Measurements from ENCODE around the gene OR6B3. TPM values are rescaled to one million over a fixed set of nuclear protein-coding genes. Genes with fewer than 3 reads are reported as not detected.

Gene OR6B3
- total RNA-seq, 3 donors from 2014 or later, result not detected

DNA sequence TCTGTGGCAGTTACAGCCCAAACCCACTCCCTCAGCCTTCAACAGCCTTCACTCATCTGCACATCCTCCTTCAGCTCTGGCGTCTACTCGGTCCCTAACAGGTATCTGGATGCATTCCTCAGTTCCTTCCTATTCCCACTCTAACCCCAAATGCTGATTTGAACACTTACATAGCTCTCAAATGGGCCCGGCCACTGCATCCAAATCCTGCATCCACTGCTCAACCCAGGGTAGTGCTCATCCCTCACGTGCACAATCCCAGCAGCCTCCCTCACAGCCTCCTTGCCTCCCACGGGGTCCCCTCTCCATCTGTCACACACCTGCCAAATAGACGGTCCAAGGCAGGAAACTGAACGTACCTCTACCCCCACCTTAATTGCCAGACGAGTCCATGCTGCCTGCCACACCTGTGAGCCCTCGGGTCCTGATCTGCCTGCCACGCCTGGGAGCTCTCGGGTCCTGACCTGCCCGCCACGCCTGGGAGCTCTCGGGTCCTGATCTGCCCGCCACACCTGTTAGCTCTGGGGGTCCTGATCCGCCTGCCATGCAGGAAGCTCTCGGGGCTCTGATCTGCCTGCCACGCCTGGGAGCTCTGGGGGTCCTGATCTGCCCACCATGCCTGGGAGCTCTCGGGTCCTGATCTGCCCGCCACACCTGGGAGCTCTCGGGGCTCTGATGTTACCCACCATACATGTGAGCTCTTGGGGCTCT, 9.9 kb downstream of the OR6B3 start:
- Histone ChIP-seq H3K36me3 (ENCODE audit: low read depth) (no peaks in the 10 kb centered on the region), H3K4me3 (no peak overlapping the region), H3K9me3 (no peaks in the 10 kb centered on the region), H3K4me1 (ENCODE audit: low read depth) (no peaks in the 10 kb centered on the region)
- no peak for ATAC-seq
- intact Hi-C loops (cut with DNase I, micrococcal nuclease), result no loop called here
- TF ChIP-seq, protein P1, sequence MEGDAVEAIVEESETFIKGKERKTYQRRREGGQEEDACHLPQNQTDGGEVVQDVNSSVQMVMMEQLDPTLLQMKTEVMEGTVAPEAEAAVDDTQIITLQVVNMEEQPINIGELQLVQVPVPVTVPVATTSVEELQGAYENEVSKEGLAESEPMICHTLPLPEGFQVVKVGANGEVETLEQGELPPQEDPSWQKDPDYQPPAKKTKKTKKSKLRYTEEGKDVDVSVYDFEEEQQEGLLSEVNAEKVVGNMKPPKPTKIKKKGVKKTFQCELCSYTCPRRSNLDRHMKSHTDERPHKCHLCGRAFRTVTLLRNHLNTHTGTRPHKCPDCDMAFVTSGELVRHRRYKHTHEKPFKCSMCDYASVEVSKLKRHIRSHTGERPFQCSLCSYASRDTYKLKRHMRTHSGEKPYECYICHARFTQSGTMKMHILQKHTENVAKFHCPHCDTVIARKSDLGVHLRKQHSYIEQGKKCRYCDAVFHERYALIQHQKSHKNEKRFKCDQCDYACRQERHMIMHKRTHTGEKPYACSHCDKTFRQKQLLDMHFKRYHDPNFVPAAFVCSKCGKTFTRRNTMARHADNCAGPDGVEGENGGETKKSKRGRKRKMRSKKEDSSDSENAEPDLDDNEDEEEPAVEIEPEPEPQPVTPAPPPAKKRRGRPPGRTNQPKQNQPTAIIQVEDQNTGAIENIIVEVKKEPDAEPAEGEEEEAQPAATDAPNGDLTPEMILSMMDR (IDR thresholded peaks at IDR 0.05), result no peak
- no peak for DNase-seq

DNA sequence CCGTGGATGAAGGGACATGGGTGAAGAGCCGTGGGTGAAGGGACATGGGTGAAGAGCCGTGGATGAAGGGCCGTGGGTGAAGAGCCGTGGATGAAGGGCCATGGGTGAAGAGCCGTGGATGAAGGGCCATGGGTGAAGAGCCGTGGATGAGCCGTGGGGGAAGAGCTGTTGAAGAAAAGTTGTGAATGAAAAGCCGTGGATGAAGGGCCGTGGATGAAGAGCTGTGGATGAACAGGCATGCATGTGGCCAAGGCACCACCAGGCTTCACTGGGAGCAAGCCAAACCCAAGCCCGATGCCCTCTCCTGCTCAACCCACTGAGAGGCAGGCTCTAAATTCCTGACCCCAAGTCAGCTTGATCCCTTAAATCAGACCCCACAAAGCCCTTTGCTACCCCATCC, 10.6 kb downstream of the OR6B3 start:
- DNase-seq (no peak), ATAC-seq (no peak)
- Histone ChIP-seq H3K9me3 (no peaks in the 10 kb centered on the region), H3K36me3 (ENCODE audit: low read depth) (no peaks in the 10 kb centered on the region), H3K4me1 (ENCODE audit: low read depth) (no peaks in the 10 kb centered on the region), H3K4me3 (no peak overlapping the region)
- TF ChIP-seq, protein P1 (IDR thresholded peaks at IDR 0.05), result no peak
- intact Hi-C loops (cut with DNase I, micrococcal nuclease), result no loop called here

DNA sequence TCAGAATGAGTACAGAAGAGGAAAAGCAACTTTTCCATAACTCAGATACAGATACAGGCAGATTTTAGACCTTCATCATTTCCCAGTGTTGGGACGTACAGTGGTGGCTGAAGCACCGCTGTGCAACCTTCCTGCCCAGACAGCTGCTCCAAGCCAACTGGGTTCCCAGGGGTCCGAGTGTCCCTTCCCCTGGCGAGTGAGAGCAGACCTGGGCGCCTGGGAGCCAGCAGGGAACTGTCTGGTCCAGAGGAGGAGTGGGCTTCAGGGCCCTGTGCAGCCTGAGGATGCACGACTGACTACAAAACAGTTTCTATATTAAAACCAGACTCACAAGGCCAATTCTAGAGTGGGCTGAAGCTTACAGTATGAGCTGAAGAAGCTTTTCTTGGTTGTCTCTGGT, 12.0 kb downstream of the OR6B3 start:
- no peaks in the 10 kb centered on the region for H3K4me1 ChIP-seq (ENCODE audit: low read depth)
- TF ChIP-seq, protein P1 (IDR thresholded peaks at IDR 0.05), result no peak
- intact Hi-C loops (cut with DNase I, micrococcal nuclease), result no loop called here
- H3K4me3 ChIP-seq, result no peak overlapping the region
- DNase-seq (no peak), ATAC-seq (no peak)
- H3K9me3 ChIP-seq, result no peaks in the 10 kb centered on the region
- H3K36me3 ChIP-seq (ENCODE audit: low read depth), result no peaks in the 10 kb centered on the region

DNA sequence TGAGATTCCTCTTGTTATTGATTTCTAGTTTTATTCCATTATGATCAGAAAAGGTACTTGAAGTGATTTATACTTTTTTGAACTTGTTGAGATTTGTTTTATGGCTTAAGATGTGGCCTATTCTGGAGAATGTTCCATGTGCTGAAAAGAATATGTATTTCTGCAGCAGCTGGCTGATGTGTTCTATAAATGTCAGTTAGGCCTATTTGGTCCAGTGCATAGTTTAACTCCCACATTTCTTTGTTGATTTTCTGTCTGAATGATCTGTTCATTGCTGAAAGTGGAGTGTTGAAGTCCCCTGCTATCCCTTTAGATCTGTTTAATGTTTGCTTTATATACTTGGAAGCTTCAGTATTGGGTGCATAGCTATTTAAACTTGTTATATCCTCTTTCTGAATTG, 16.0 kb downstream of the OR6B3 start:
- Histone ChIP-seq H3K4me3 (no peak overlapping the region), H3K9me3 (no peaks in the 10 kb centered on the region), H3K4me1 (ENCODE audit: low read depth) (no peaks in the 10 kb centered on the region), H3K36me3 (ENCODE audit: low read depth) (no peaks in the 10 kb centered on the region)
- ATAC-seq, result no peak
- intact Hi-C loops (cut with DNase I, micrococcal nuclease), result no loop called here
- no peak for DNase-seq
- TF ChIP-seq, protein P1 (IDR thresholded peaks at IDR 0.05), result no peak

DNA sequence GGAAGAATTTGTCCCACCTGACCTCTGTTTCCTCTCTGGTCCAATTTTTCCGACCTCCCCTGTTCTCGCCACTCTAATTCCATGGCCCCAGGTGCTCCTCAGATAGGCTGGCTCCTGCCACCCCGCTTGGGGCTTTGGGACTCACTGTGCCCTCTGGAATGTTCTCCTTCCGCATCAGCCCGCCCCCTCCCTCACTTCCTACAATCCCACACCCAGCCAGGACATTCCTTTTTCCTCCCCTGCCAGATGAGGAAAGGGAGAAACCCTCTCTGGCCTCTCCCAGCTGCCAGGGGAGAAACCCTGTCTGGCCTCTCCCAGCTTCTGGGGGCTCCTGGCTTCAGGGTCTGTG, 20.0 kb downstream of the OR6B3 start:
- DNase-seq, result no peak
- intact Hi-C loops (cut with DNase I, micrococcal nuclease), result no loop called here
- ATAC-seq, result no peak
- Histone ChIP-seq H3K36me3 (ENCODE audit: low read depth) (no peaks in the 10 kb centered on the region), H3K4me1 (ENCODE audit: low read depth) (no peaks in the 10 kb centered on the region), H3K9me3 (no peaks in the 10 kb centered on the region), H3K4me3 (no peak overlapping the region)
- TF ChIP-seq, protein P1 (IDR thresholded peaks at IDR 0.05), result no peak

Measured in mucosa of descending colon (tissue), 3 donors.